HEK293 (cell line): Measurements from ENCODE around the gene ZKSCAN3.
A peak's percentile ranks its signal among the peaks of the same experiment; 100 is the strongest.
"Not testable (repeated sequence)": the region's sequence is repeated elsewhere in the genome, so short reads cannot be mapped to it uniquely, and the experiment has no call there.

Experiments used
- CTCF ChIA-PET: fragments of 350-600 bp; formaldehyde crosslinking; extraction: SDS; loops from one replicate; lab custom pipeline; 2021; ENCODE audit warnings: antibody characterized with exemption; lab: Yijun Ruan, JAX
- POLR2A ChIA-PET: fragments of 300-600 bp; formaldehyde crosslinking; extraction: SDS; loops from one replicate; lab custom pipeline; 2020; ENCODE audit warnings: antibody characterized with exemption, inconsistent platforms; lab: Yijun Ruan, JAX
- H3K27ac ChIP-seq: fragments of 200-500 bp; sonication (Bioruptor generic); 2 replicates; pipeline ENCODE4 v1.5.1; 2014; ENCODE audit warnings: low read depth, low read length, control low read depth, inconsistent platforms; ENCODE audit errors: extremely low read depth
- H3K36me3 ChIP-seq, 2 experiments: fragments of 200-500 bp in 1 of 2; sonication (Bioruptor generic) in 1 of 2; 1 replicate in 1 of 2; 2 replicates in 1 of 2; pipeline ENCODE4 v1.5.1; 2014 to 2017; ENCODE audit warnings: inconsistent platforms in 2 of 2, low read length in 2 of 2; ENCODE audit not compliant: control insufficient read depth in 2 of 2, insufficient read depth in 1 of 2
- H3K4me1 ChIP-seq: fragments of 200-500 bp; sonication (Bioruptor generic); 2 replicates; pipeline ENCODE4 v1.5.1; 2014; ENCODE audit warnings: mild to moderate bottlenecking, low read length, inconsistent platforms; ENCODE audit not compliant: control insufficient read depth, insufficient read depth
- H3K4me3 ChIP-seq: 2 replicates; pipeline ENCODE4 v1.5.1; 2011; ENCODE audit warnings: low read depth, mild to moderate bottlenecking, control low read depth, low read length, moderate library complexity
- H3K9me3 ChIP-seq: fragments of 200-500 bp; sonication (Bioruptor generic); 2 replicates; pipeline ENCODE4 v1.5.1; 2014; ENCODE audit warnings: low read depth, low read length, inconsistent platforms; ENCODE audit not compliant: control insufficient read depth, insufficient read depth
- MYNN ChIP-seq: fragments of 450-650 bp; formaldehyde crosslinking; IDR thresholded peaks from 2 replicates; pipeline ENCODE4 v1.5.1; 2016; ENCODE audit warnings: missing biosample characterization, missing genetic modification characterization, borderline replicate concordance
- WT1 ChIP-seq: fragments of 450-650 bp; formaldehyde crosslinking; IDR thresholded peaks from 2 replicates; pipeline ENCODE4 v1.5.1; 2016; ENCODE audit warnings: missing biosample characterization, missing genetic modification characterization
- ZEB2 ChIP-seq: fragments of 450-650 bp; formaldehyde crosslinking; IDR thresholded peaks from 2 replicates; pipeline ENCODE4 v1.5.1; 2016; ENCODE audit warnings: missing biosample characterization, missing genetic modification characterization
- ZNF10 ChIP-seq: fragments of 450-650 bp; formaldehyde crosslinking; IDR thresholded peaks from 2 replicates; pipeline ENCODE4 v1.5.1; 2017; ENCODE audit warnings: missing biosample characterization, missing genetic modification characterization
- ZNF146 ChIP-seq: fragments of 450-650 bp; formaldehyde crosslinking; IDR thresholded peaks from 2 replicates; pipeline ENCODE4 v1.5.1; 2016; ENCODE audit warnings: missing biosample characterization, missing genetic modification characterization
- ZNF174 ChIP-seq: fragments of 450-650 bp; formaldehyde crosslinking; IDR thresholded peaks from 2 replicates; pipeline ENCODE4 v1.5.0; 2017; ENCODE audit warnings: missing biosample characterization, mild to moderate bottlenecking, missing genetic modification characterization
- ZNF335 ChIP-seq: fragments of 450-650 bp; formaldehyde crosslinking; conservative IDR thresholded peaks from 2 replicates; pipeline ENCODE4 v1.5.1; 2016; ENCODE audit warnings: missing biosample characterization, missing genetic modification characterization
- ZNF37A ChIP-seq: fragments of 450-650 bp; IDR thresholded peaks from 2 replicates; pipeline ENCODE4 v1.5.1; 2018; ENCODE audit warnings: missing biosample characterization, missing genetic modification characterization
- ZNF404 ChIP-seq: fragments of 450-650 bp; formaldehyde crosslinking; IDR thresholded peaks from 2 replicates; pipeline ENCODE4 v1.5.1; 2017; ENCODE audit warnings: missing biosample characterization, missing genetic modification characterization
- ZNF529 ChIP-seq: fragments of 450-650 bp; formaldehyde crosslinking; IDR thresholded peaks from 2 replicates; pipeline ENCODE4 v1.5.1; 2017; ENCODE audit warnings: missing genetic modification characterization, missing biosample characterization; ENCODE audit not compliant: insufficient replicate concordance
- ZNF792 ChIP-seq: fragments of 450-650 bp; formaldehyde crosslinking; IDR thresholded peaks from 2 replicates; pipeline ENCODE4 v1.5.1; 2016; ENCODE audit warnings: missing biosample characterization, missing genetic modification characterization
- ZNF830 ChIP-seq: fragments of 450-650 bp; IDR thresholded peaks from 2 replicates; pipeline ENCODE4 v1.5.0; 2018; ENCODE audit warnings: missing biosample characterization, missing genetic modification characterization, low read depth, mild to moderate bottlenecking, moderate library complexity
- TF ChIP-seq, protein P1 (sequence below): fragments of 450-650 bp; formaldehyde crosslinking; IDR thresholded peaks from 2 replicates; pipeline ENCODE4 v1.5.1; 2016; ENCODE audit warnings: missing biosample characterization, missing genetic modification characterization
- TF ChIP-seq, protein P2 (sequence below): fragments of 450-650 bp; formaldehyde crosslinking; IDR thresholded peaks from 2 replicates; pipeline ENCODE4; 2016; ENCODE audit warnings: missing biosample characterization, missing genetic modification characterization
- TF ChIP-seq, protein P3 (sequence below): fragments of 450-650 bp; formaldehyde crosslinking; IDR thresholded peaks from 2 replicates; pipeline ENCODE4 v1.5.1; 2016; ENCODE audit warnings: missing biosample characterization, missing genetic modification characterization, borderline replicate concordance
- TF ChIP-seq, protein P4 (sequence below): fragments of 450-650 bp; formaldehyde crosslinking; IDR thresholded peaks from 2 replicates; pipeline ENCODE4 v1.5.1; 2016; ENCODE audit warnings: missing biosample characterization, missing genetic modification characterization

Gene ZKSCAN3

DNA sequence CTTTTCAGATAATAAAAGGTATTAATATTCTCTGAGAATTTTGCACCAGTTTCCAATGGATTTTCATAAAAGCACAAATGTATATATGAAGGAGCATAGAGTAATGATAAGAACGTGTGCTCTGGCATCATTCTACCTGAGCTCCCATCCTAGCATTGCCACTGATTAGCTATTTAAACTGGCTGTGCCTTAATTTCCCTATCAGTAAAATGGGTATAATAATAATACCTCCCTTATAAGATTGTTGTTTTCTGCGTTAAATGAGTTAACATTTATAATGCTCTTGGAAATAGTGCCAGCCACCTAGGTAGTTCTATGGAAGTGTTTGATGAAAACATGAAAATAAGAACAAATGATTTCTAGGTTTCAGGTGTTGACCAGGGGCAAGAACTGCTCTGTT lies 11.2 kb downstream of the ZKSCAN3 start:
- POLR2A ChIA-PET = interaction anchor here (0.6 kb wide), 1 partner anchor 309 kb away, joined by 5 read pairs; no protein-coding TSS in a partner anchor
- CTCF ChIA-PET = interaction anchor here (0.5 kb wide), 1 partner anchor 134 kb away, joined by 3 read pairs; no protein-coding TSS in a partner anchor
- TF ChIP-seq ZEB2 (tag by site-specific recombination) (no peak), ZNF792 (tag by site-specific recombination) (no peak), WT1 (no peak), ZNF174 (tag by site-specific recombination) (no peak)
- TF ChIP-seq, protein P1, sequence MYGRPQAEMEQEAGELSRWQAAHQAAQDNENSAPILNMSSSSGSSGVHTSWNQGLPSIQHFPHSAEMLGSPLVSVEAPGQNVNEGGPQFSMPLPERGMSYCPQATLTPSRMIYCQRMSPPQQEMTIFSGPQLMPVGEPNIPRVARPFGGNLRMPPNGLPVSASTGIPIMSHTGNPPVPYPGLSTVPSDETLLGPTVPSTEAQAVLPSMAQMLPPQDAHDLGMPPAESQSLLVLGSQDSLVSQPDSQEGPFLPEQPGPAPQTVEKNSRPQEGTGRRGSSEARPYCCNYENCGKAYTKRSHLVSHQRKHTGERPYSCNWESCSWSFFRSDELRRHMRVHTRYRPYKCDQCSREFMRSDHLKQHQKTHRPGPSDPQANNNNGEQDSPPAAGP (tag by site-specific recombination) = no peak
- Histone ChIP-seq H3K27ac (no peak overlapping the region), H3K9me3 (no peaks in the 10 kb centered on the region), H3K4me1 (no peaks in the 10 kb centered on the region), H3K4me3 (no peak overlapping the region), H3K36me3 (peaks cover 24 to 56% of the 10 kb centered on the region in 2 experiments)

DNA sequence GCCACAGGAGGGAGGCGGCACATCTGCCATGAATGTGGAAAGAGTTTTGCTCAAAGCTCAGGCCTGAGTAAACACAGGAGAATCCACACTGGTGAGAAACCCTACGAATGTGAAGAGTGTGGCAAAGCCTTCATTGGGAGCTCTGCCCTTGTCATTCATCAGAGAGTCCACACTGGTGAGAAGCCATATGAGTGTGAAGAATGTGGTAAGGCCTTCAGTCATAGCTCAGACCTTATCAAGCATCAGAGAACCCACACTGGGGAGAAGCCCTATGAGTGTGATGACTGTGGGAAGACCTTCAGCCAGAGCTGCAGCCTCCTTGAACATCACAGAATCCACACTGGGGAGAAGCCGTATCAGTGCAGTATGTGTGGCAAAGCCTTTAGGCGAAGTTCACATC lies 15.8 kb downstream of the ZKSCAN3 start:
- H3K4me3 ChIP-seq, CTCF ChIA-PET, H3K4me1 ChIP-seq, H3K9me3 ChIP-seq, H3K27ac ChIP-seq, POLR2A ChIA-PET: not testable (repeated sequence)
- peaks cover 39 to 63% of the 10 kb centered on the region in 2 experiments for H3K36me3 ChIP-seq

DNA sequence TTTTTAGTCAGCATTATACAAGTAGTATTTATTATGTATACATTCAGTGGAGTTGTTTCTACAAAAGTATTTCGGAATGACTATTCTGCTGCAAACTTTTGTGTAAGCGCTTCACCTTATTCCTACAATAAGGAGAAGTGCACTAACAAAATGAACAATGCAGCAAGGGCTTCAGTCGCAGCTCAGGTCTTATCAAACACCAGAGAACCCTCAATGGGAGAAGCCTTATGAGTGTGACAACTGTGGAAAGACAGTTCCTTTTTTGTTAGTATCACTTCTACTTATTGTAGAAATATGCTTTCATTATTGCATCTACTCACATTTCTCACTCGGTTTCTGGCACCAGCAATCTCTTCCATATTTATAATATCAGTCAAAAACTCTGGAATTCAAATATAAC lies 18.8 kb downstream of the ZKSCAN3 start:
- peaks cover 31 to 39% of the 10 kb centered on the region in 2 experiments for H3K36me3 ChIP-seq
- H3K27ac ChIP-seq = no peak overlapping the region
- no peaks in the 10 kb centered on the region for H3K9me3 ChIP-seq
- POLR2A ChIA-PET = no interaction called here
- TF ChIP-seq, protein P2, sequence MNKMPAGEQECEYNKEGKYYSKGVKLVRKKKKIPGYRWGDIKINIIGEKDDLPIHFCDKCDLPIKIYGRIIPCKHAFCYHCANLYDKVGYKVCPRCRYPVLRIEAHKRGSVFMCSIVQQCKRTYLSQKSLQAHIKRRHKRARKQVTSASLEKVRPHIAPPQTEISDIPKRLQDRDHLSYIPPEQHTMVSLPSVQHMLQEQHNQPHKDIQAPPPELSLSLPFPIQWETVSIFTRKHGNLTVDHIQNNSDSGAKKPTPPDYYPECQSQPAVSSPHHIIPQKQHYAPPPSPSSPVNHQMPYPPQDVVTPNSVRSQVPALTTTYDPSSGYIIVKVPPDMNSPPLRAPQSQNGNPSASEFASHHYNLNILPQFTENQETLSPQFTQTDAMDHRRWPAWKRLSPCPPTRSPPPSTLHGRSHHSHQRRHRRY = no peak
- TF ChIP-seq ZNF146 (tag by site-specific recombination) = no peak
- TF ChIP-seq, all 188 proteins: peak for 0
- Histone ChIP-seq H3K4me3 (no peak overlapping the region), H3K4me1 (no peaks in the 10 kb centered on the region)
- CTCF ChIA-PET = no interaction called here

DNA sequence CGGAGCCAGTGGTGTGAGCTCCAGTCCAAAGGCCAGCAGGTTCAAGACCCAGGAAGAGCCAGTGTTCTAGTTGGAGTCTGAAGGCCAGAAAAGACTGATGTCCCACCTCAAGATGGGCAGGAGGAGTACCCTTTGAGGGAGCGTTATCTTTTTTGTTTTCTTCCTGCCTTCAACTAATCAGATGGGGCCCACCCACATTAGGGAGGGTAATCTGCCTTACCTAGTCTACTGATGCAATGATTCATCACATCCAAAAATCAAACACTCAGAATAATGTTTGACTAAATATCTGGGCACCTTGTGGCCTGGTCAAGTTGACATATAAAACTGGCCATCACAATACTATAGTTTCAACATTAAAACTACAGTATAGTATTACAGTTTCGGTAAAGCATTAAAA lies 19.7 kb downstream of the ZKSCAN3 start:
- POLR2A ChIA-PET = no interaction called here
- Histone ChIP-seq H3K4me1 (no peaks in the 10 kb centered on the region), H3K27ac (no peak overlapping the region)
- no peak for TF ChIP-seq ZNF335
- peak; percentile 68; the same call in 1 of the 2 replicates for TF ChIP-seq ZNF10 (tag by site-specific recombination)
- TF ChIP-seq, all 188 proteins: peak for 1
- CTCF ChIA-PET = no interaction called here
- Histone ChIP-seq H3K36me3 (peaks cover 25 to 30% of the 10 kb centered on the region in 2 experiments), H3K4me3 (no peak overlapping the region), H3K9me3 (no peaks in the 10 kb centered on the region)

DNA sequence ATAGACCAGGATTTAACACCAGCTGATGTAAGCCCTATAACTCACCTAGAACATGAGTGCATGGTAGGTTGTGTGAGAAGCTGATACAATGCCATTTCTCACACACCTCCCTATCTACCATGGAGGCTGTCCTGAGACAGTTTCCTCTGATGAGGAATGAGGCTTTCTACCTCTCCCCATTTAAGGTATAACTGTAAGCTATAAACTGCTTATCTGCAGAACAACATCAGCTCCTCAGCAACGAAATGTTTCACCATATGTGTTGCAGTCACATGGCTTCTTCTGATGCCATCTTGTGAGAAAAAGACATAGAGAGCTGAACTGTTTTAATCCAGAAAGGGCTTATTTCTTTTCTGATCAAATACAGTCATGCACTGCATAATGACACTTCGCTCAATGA lies 20.7 kb downstream of the ZKSCAN3 start:
- CTCF ChIA-PET = interaction anchor here (1.3 kb wide), 1 partner anchor 12 kb away, joined by 3 read pairs; no protein-coding TSS in a partner anchor
- POLR2A ChIA-PET = interaction anchor here (1.5 kb wide), 1 partner anchor 35 kb away, joined by 4 read pairs; no protein-coding TSS in a partner anchor
- H3K27ac ChIP-seq = no peak overlapping the region
- TF ChIP-seq ZNF37A (tag by site-specific recombination) (no peak), ZNF830 (no peak), ZNF404 (tag by site-specific recombination) (no peak), MYNN (tag by site-specific recombination) (no peak), ZNF529 (tag by site-specific recombination) (no peak)
- TF ChIP-seq, protein P3, sequence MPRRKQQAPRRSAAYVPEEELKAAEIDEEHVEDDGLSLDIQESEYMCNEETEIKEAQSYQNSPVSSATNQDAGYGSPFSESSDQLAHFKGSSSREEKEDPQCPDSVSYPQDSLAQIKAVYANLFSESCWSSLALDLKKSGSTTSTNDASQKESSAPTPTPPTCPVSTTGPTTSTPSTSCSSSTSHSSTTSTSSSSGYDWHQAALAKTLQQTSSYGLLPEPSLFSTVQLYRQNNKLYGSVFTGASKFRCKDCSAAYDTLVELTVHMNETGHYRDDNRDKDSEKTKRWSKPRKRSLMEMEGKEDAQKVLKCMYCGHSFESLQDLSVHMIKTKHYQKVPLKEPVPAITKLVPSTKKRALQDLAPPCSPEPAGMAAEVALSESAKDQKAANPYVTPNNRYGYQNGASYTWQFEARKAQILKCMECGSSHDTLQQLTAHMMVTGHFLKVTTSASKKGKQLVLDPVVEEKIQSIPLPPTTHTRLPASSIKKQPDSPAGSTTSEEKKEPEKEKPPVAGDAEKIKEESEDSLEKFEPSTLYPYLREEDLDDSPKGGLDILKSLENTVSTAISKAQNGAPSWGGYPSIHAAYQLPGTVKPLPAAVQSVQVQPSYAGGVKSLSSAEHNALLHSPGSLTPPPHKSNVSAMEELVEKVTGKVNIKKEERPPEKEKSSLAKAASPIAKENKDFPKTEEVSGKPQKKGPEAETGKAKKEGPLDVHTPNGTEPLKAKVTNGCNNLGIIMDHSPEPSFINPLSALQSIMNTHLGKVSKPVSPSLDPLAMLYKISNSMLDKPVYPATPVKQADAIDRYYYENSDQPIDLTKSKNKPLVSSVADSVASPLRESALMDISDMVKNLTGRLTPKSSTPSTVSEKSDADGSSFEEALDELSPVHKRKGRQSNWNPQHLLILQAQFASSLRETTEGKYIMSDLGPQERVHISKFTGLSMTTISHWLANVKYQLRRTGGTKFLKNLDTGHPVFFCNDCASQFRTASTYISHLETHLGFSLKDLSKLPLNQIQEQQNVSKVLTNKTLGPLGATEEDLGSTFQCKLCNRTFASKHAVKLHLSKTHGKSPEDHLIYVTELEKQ (tag by site-specific recombination) = no peak
- TF ChIP-seq, protein P4, sequence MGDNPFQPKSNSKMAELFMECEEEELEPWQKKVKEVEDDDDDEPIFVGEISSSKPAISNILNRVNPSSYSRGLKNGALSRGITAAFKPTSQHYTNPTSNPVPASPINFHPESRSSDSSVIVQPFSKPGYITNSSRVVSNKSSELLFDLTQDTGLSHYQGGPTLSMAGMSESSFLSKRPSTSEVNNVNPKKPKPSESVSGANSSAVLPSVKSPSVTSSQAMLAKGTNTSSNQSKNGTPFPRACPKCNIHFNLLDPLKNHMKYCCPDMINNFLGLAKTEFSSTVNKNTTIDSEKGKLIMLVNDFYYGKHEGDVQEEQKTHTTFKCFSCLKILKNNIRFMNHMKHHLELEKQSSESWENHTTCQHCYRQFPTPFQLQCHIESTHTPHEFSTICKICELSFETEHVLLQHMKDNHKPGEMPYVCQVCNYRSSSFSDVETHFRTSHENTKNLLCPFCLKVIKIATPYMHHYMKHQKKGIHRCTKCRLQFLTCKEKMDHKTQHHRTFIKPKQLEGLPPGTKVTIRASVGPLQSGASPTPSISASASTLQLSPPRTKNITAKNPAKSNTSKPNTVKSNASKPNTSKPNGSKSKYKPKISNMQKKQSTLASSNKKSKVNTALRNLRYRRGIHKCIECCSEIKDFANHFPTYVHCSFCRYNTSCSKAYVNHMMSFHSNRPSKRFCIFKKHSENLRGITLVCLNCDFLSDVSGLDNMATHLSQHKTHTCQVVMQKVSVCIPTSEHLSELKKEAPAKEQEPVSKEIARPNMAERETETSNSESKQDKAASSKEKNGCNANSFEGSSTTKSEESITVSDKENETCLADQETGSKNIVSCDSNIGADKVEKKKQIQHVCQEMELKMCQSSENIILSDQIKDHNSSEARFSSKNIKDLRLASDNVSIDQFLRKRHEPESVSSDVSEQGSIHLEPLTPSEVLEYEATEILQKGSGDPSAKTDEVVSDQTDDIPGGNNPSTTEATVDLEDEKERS (tag by site-specific recombination) = no peak

More for the DNA sequence above, 20.7 kb downstream of the ZKSCAN3 start:
- Histone ChIP-seq H3K4me1 (no peaks in the 10 kb centered on the region), H3K36me3 (peaks cover 17 to 20% of the 10 kb centered on the region in 2 experiments), H3K4me3 (no peak overlapping the region), H3K9me3 (no peaks in the 10 kb centered on the region)
